Effector memory CD4-positive, alpha-beta T cell (primary cell): ENCODE measurements around the gene EHD4.

Experiments used
- DNase-seq, 3 donors: peaks; one replicate each; pipeline ENCODE4 v3.0.0-alpha.2; 2020
- H3K27ac ChIP-seq: 2 replicates; pipeline ENCODE4 v1.7.0; 2013; ENCODE audit warnings: mild to moderate bottlenecking, low read length, moderate library complexity; ENCODE audit not compliant: insufficient read depth, poor library complexity, severe bottlenecking
- H3K27me3 ChIP-seq: replicated peaks from 2 replicates; pipeline ENCODE4 v1.7.0; 2013; ENCODE audit warnings: mild to moderate bottlenecking, low read length; ENCODE audit not compliant: insufficient read depth, control insufficient read depth, poor library complexity, severe bottlenecking
- H3K36me3 ChIP-seq: 2 replicates; pipeline ENCODE4 v1.7.0; 2013; ENCODE audit warnings: mild to moderate bottlenecking, low read length, moderate library complexity; ENCODE audit not compliant: control insufficient read depth, insufficient read depth
- H3K4me1 ChIP-seq: 2 replicates; pipeline ENCODE4 v1.7.0; 2013; ENCODE audit warnings: low read length, mild to moderate bottlenecking; ENCODE audit not compliant: control insufficient read depth, insufficient read depth, poor library complexity, severe bottlenecking
- H3K4me3 ChIP-seq: 2 replicates; pipeline ENCODE4 v1.7.0; 2013; ENCODE audit warnings: low read length, low read depth, mild to moderate bottlenecking; ENCODE audit not compliant: insufficient read depth, poor library complexity, severe bottlenecking
- H3K9me3 ChIP-seq: 2 replicates; pipeline ENCODE4 v1.7.0; 2013; ENCODE audit warnings: mild to moderate bottlenecking, low read length, moderate library complexity; ENCODE audit not compliant: control insufficient read depth

Gene EHD4

DNA sequence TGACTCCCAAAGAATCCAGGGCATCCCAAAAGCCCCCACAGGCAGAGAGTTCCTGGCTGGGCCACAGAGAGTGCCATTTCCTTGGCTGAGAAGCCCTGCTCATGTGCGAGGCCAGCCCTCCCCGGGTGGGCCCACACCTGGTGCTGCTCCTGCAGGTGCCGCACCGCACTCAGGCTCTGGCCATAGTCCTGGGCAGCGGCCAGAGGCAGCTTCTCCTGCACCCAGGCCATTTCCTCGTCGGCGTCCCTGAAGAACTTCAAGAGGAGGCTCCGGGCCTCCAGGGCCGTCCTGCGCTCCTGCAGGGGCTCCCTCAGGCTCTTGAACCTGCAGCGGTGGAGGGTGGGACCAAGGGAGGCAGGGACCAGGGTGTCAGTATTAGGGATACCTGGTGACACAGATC lies 115.6 kb downstream of the EHD4 start:
- no peak overlapping the region for H3K27ac ChIP-seq
- H3K36me3 ChIP-seq: no peaks in the 10 kb centered on the region
- H3K4me1 ChIP-seq: no peaks in the 10 kb centered on the region
- DNase-seq: no peak
- peaks cover 2% of the 10 kb centered on the region for H3K27me3 ChIP-seq
- no peak overlapping the region for H3K4me3 ChIP-seq
- no peaks in the 10 kb centered on the region for H3K9me3 ChIP-seq

DNA sequence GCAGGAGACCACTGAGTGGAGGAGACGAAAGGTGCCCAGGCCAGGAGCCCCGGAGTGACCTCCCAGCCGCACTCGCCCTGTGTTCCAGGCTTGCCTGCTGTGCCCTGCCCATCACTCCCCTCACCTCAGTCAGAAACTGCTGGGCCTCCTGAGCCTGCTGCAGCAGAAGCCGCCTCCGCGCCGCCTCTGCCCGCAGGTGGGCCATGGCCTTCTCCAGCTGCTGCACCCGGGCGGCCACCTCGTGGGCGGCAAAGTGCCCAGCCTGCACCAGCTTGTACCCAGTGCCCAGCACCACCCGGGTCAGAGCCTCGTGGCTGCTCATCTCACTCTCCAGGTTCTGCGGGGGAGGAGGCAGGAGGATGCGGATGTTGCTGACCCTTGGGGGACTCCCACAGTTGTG lies 116.1 kb downstream of the EHD4 start:
- Histone ChIP-seq H3K9me3 (no peaks in the 10 kb centered on the region), H3K27me3 (peaks cover 2% of the 10 kb centered on the region), H3K4me1 (no peaks in the 10 kb centered on the region), H3K4me3 (no peak overlapping the region), H3K27ac (no peak overlapping the region), H3K36me3 (no peaks in the 10 kb centered on the region)
- DNase-seq: no peak

DNA sequence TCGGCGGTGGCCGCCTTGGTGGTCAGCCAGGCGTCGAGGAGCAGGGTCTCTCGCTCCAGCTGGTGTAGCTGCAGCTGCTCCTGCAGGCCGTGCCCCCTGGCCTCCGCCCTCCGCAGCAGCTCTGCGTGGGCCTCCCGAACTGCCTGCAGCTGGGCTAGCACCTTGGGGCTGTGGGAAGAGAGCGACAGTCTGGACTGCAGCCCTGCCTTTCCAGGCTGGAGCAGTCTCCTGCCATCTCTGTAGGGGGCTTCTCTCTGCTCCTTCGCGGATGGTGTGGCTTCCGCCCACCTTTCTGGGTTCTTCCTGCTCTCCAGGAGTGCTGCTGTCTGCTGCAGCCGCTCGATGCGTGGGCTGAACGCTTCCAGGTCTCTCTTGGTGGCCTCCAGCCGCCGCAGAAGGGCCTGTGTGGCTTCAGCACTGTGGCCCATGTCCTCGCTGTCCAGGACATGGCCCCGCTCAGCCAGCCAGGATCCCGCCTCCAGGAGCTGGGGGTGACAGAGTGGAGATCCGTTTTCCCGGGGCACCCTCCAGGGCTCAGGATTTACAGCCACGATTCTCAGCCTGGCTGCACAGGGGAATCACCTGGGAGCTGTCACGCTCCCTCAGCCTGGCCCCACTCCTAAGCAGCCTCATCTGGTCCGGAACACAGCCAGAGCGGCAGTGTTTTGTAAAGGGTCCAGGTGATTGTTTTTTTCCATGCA lies 116.9 kb downstream of the EHD4 start:
- no peak overlapping the region for H3K4me3 ChIP-seq
- no peak overlapping the region for H3K27ac ChIP-seq
- H3K9me3 ChIP-seq: no peaks in the 10 kb centered on the region
- no peaks in the 10 kb centered on the region for H3K4me1 ChIP-seq
- DNase-seq: no peak
- no peaks in the 10 kb centered on the region for H3K27me3 ChIP-seq
- no peaks in the 10 kb centered on the region for H3K36me3 ChIP-seq

DNA sequence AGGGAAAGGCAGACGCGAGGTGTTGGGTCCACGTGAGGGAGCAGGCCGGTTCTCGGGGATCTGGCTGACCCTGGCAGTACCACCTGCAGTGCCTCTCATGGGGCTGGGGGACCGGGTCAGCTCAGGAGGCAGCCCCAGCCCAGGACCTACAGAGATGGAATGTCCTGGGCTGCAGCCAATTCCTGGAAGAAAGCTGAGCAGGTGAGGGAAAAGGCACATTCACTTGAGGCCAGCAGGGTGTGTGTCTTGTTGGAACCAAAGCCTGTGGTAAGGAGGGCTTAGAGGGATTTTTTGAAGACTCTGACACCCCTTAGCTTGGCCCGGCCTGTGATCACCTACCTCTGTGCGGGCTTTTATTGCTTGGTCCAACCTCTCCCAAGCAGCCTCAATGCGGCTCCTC lies 117.9 kb downstream of the EHD4 start:
- Histone ChIP-seq H3K36me3 (no peaks in the 10 kb centered on the region), H3K4me3 (no peak overlapping the region), H3K27ac (no peak overlapping the region), H3K9me3 (no peaks in the 10 kb centered on the region), H3K27me3 (no peaks in the 10 kb centered on the region), H3K4me1 (no peaks in the 10 kb centered on the region)
- DNase-seq: no peak

DNA sequence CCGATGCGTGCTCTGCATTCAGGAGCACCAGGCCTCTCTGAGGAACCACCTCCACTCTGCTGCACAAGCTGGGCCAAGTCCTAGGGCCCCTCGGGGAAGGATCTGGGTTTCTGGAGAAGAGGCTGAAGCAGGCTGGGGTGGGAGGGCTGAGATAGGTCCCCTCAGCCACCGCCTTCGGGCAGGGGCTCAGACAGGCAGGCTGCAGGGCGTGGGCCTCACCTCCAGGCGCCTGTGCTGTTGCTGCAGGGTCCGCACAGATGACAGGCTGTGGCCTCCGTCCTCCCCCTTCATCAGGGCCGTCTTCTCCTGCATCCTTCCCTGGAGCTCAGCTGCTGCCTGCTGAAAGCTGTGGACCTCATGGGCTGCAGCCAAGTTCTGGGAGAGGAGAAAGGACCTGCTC lies 118.5 kb downstream of the EHD4 start:
- Histone ChIP-seq H3K4me3 (no peak overlapping the region), H3K27me3 (no peaks in the 10 kb centered on the region), H3K27ac (no peak overlapping the region), H3K36me3 (no peaks in the 10 kb centered on the region), H3K4me1 (no peaks in the 10 kb centered on the region), H3K9me3 (no peaks in the 10 kb centered on the region)
- DNase-seq: no peak

DNA sequence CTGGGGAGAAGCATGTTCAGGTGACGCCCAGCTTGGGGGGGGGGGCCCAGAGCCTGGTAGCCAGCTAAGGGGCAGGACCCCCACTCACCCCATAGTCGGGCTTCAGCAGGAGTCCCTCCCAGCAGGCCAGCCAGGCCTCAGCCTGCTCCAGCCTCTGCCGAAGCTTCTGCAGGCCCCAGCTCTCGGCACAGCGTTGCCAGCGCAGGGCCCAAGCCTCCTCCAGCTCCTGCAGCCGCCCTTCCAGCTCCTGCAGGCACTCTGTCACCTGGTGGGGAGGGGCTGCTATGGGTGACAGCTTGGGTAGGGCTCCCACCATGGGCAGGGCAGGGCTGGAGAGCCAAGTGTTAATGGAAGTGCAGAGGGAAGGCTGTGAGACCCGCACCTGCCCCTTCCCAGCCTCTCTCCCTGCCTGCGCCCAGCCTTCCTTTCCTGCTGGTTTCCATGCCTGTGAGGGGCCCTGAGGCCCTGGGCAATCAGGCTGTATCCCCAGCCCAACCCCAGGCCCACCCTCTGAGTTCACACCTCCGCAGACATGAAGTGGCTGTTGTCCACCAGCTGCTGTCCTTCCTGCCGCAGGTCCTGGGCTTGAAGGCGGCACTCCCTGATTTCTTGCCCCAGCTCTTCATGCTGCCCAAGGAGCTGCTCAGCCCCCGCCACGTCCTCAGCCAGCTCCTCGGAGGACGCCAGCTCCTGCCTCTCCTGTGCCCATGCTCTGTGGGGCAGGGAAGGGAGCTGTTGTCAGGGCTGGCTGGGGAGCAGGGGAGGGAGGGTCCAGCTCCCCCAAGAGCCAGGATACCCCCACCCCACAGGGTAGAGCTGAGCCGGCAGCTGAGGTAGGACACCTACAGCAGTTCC lies 119.4 kb downstream of the EHD4 start:
- Histone ChIP-seq H3K36me3 (peaks cover 5% of the 10 kb centered on the region), H3K4me1 (no peaks in the 10 kb centered on the region), H3K9me3 (no peaks in the 10 kb centered on the region), H3K27ac (no peak overlapping the region), H3K4me3 (no peak overlapping the region), H3K27me3 (no peaks in the 10 kb centered on the region)
- no peak for DNase-seq

DNA sequence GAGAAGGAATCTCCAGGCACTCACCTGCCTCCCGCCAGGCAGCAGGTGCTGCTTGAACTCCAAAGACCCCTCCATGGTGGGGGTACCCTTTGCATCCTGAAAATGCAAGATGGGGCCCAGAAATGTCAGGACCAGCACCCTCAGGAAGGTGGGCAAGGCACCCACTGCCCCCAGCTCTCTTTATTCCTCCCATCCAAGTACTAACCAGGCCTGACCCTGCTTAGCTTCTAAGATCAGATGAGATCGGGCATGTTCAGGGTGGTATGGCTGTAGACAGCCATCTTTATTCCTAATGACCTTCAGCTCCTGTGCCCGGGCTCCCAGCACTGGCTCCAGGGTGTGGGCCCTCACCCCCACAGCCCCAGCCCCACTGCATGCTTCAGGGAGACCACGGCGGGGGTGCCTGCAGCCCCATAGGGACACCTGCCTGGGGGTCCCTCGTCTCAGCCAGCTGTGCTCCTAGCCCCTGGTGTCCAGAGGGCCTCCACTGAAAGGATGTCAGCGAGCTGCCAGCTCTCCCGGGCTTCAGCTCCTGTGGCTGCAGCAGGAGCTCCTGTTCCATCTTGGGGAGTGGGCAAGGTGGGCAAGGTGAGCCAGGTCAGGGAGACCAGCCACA lies 120.5 kb downstream of the EHD4 start:
- H3K36me3 ChIP-seq: peaks cover 16% of the 10 kb centered on the region
- DNase-seq: no peak
- H3K27me3 ChIP-seq: no peaks in the 10 kb centered on the region

DNA sequence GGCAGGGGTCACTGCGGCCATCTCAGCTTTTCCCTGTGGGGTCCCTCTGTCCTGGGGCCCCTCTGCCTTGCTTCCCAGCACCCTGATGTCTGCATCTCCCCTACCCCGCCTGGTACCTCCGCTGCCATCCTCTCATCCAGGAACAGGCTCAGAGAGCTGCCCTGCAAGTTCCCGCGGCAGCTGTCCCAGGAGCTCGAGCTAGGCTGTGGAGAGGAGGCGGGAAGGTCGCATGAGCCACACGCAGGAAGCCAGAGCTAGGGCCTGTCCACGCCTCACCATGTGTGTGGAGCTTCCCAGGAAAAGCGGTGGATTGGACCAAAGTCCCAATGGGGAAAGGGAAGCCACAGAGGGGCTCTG lies 121.2 kb downstream of the EHD4 start:
- no peaks in the 10 kb centered on the region for H3K9me3 ChIP-seq
- no peaks in the 10 kb centered on the region for H3K4me1 ChIP-seq
- H3K27me3 ChIP-seq: no peaks in the 10 kb centered on the region
- H3K27ac ChIP-seq: no peak overlapping the region
- peaks cover 23% of the 10 kb centered on the region for H3K36me3 ChIP-seq
- no peak overlapping the region for H3K4me3 ChIP-seq
- no peak for DNase-seq

More for the DNA sequence above, 120.5 kb downstream of the EHD4 start:
- H3K4me3 ChIP-seq: no peak overlapping the region
- H3K9me3 ChIP-seq: no peaks in the 10 kb centered on the region
- H3K4me1 ChIP-seq: no peaks in the 10 kb centered on the region
- H3K27ac ChIP-seq: no peak overlapping the region

DNA sequence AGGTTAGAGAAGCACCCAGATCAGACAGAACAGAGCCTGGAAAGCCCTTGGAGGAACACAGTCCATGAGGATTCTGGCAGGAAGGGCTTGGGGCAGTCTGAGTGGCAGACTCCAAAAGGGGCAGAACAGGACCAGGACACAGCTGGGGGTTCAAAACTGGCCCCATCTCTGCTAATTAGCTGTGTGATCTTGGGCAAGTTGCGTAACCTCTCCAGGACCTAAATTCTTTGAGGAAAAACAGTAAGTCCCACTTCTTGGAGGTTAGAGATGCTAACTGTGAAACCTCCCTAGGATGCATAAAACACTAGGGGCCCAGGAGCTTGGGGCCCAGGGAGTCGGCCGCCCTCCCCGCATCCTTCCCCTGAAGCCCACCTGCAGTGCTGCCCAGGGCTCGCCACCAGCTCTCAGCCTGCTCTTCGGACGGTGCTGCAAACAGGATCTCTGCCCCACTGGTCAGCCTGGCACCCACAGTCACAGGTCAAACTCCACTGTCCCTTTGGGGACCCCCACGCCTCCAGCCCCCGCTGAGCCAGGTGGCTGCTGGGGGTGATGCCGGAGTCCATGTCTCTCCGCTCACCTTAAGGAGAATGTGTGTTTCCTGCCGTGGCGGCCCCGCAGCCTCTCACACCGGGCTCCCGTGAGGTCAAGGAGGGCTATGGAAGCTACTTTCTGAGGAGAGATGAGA lies 121.7 kb downstream of the EHD4 start:
- no peak for DNase-seq
- Histone ChIP-seq H3K36me3 (peaks cover 27% of the 10 kb centered on the region), H3K27me3 (no peaks in the 10 kb centered on the region), H3K27ac (no peak overlapping the region), H3K4me3 (no peak overlapping the region), H3K4me1 (no peaks in the 10 kb centered on the region), H3K9me3 (no peaks in the 10 kb centered on the region)
